GM23338 (cell line): ENCODE results near the gene SSBP2. TPM values are rescaled to one million over a fixed set of nuclear protein-coding genes. Genes with fewer than 3 reads are reported as not detected.

Source experiments
- ATAC-seq: fragments of 200-7000 bp; cut with Tn5 transposase; 3 replicates; pipeline ENCODE4 v1.9.1; 2020
- DNase-seq: peaks from one replicate; pipeline ENCODE4 v3.0.0-alpha.2; 2015; ENCODE audit warnings: low spot score
- H2AFZ ChIP-seq: fragments of 200-600 bp; sonication (generic); 2 replicates; pipeline ENCODE4 v1.8.0; 2016; ENCODE audit warnings: antibody characterized with exemption, mild to moderate bottlenecking, moderate library complexity
- H3F3A ChIP-seq: fragments of 200-600 bp; sonication (generic); replicated peaks from 2 replicates; pipeline ENCODE4 v1.8.0; 2017; ENCODE audit warnings: antibody characterized with exemption, mixed run types, low read depth
- H3K27ac ChIP-seq: fragments of 200-600 bp; sonication (generic); 2 replicates; pipeline ENCODE4 v1.6.1; 2016; ENCODE audit warnings: low read depth
- H3K27me3 ChIP-seq: fragments of 200-600 bp; sonication (generic); 2 replicates; pipeline ENCODE4 v1.8.0; 2016; ENCODE audit warnings: mild to moderate bottlenecking, mixed run types, moderate library complexity; ENCODE audit not compliant: insufficient read depth
- H3K36me3 ChIP-seq: fragments of 200-600 bp; sonication (generic); 2 replicates; pipeline ENCODE4 v1.8.0; 2016; ENCODE audit warnings: mild to moderate bottlenecking; ENCODE audit not compliant: insufficient read depth
- H3K4me1 ChIP-seq: fragments of 200-600 bp; sonication (generic); 2 replicates; pipeline ENCODE4 v1.8.0; 2016; ENCODE audit warnings: mild to moderate bottlenecking, moderate library complexity; ENCODE audit not compliant: insufficient read depth
- H3K4me2 ChIP-seq: fragments of 200-600 bp; sonication (generic); 2 replicates; pipeline ENCODE4 v1.7.1; 2017; ENCODE audit warnings: mixed run types
- H3K4me3 ChIP-seq: fragments of 200-600 bp; sonication (generic); 2 replicates; pipeline ENCODE4 v1.6.1; 2016; ENCODE audit warnings: mixed run types
- H3K79me2 ChIP-seq: fragments of 200-600 bp; sonication (generic); replicated peaks from 2 replicates; pipeline ENCODE4 v1.8.0; 2017; ENCODE audit warnings: mild to moderate bottlenecking; ENCODE audit not compliant: insufficient read depth
- H3K9me2 ChIP-seq: fragments of 200-600 bp; sonication (generic); 2 replicates; pipeline ENCODE4 v1.8.0; 2017; ENCODE audit not compliant: insufficient read depth
- H4K20me1 ChIP-seq: fragments of 200-600 bp; sonication (generic); replicated peaks from 2 replicates; pipeline ENCODE4 v1.8.0; 2017; ENCODE audit warnings: mild to moderate bottlenecking; ENCODE audit not compliant: insufficient read depth
- H3K27ac Mint-ChIP-seq: 2 replicates; pipeline ENCODE4 v1.8.0; 2020; ENCODE audit warnings: inconsistent platforms, mild to moderate bottlenecking, moderate library complexity, mixed read lengths
- H3K27me3 Mint-ChIP-seq: 3 replicates; pipeline ENCODE4 v1.8.0; 2022; ENCODE audit warnings: low read depth, mild to moderate bottlenecking, moderate library complexity, mixed read lengths, inconsistent platforms; ENCODE audit not compliant: insufficient read depth, poor library complexity
- H3K36me3 Mint-ChIP-seq: 3 replicates; pipeline ENCODE4 v1.8.0; 2021; ENCODE audit warnings: low read depth, mild to moderate bottlenecking, inconsistent platforms, moderate library complexity, mixed read lengths
- H3K4me1 Mint-ChIP-seq: 3 replicates; pipeline ENCODE4 v1.8.0; 2020; ENCODE audit warnings: mild to moderate bottlenecking, inconsistent platforms, mixed read lengths
- H3K4me3 Mint-ChIP-seq: 3 replicates; pipeline ENCODE4 v1.8.0; 2021; ENCODE audit warnings: moderate library complexity, mild to moderate bottlenecking, inconsistent platforms, mixed read lengths
- H3K9me3 Mint-ChIP-seq: 3 replicates; pipeline ENCODE4 v1.8.0; 2020; ENCODE audit warnings: moderate library complexity, mild to moderate bottlenecking, inconsistent platforms, mixed read lengths
- CREB1 ChIP-seq: fragments of 250-450 bp; sonication (Bioruptor Pico); IDR thresholded peaks from 2 replicates; pipeline ENCODE4 v1.5.0; 2020; ENCODE audit warnings: low read depth, mild to moderate bottlenecking, moderate library complexity
- CTCF ChIP-seq, 2 experiments: fragments of 200-600 bp in 1 of 2; sonication (generic) in 1 of 2; conservative IDR thresholded peaks; 2 replicates each; pipeline versions ENCODE4 v1.5.1 to v1.6.1; 2016 to 2017; ENCODE audit warnings: antibody characterized with exemption in 2 of 2, low read depth in 2 of 2, mild to moderate bottlenecking in 2 of 2, moderate library complexity in 1 of 2
- ETS1 ChIP-seq: IDR thresholded peaks from 2 replicates; pipeline ENCODE4 v1.6.1; 2016; ENCODE audit warnings: antibody characterized with exemption
- EZH2 ChIP-seq: fragments of 200-600 bp; sonication (generic); IDR thresholded peaks from one replicate; pipeline ENCODE4 v1.8.0; 2017; ENCODE audit warnings: antibody characterized with exemption, mild to moderate bottlenecking, low read depth; ENCODE audit not compliant: unreplicated experiment
- EZH2phosphoT487 ChIP-seq: fragments of 200-600 bp; sonication (generic); IDR thresholded peaks from one replicate; pipeline ENCODE4 v1.8.1; 2018; ENCODE audit warnings: antibody characterized with exemption; ENCODE audit not compliant: unreplicated experiment
- JUNB ChIP-seq: IDR thresholded peaks from one replicate; pipeline ENCODE4 v1.6.1; 2016; ENCODE audit warnings: antibody characterized with exemption; ENCODE audit not compliant: unreplicated experiment
- NANOG ChIP-seq: IDR thresholded peaks from 2 replicates; pipeline ENCODE4 v1.6.1; 2016; ENCODE audit warnings: antibody characterized with exemption, borderline replicate concordance
- POLR2AphosphoS5 ChIP-seq: IDR thresholded peaks from 2 replicates; pipeline ENCODE4 v1.6.1; 2016; ENCODE audit warnings: antibody characterized with exemption, low read depth
- REST ChIP-seq: IDR thresholded peaks from one replicate; pipeline ENCODE4 v1.6.1; 2018; ENCODE audit warnings: antibody characterized with exemption; ENCODE audit not compliant: unreplicated experiment
- STAT1 ChIP-seq: IDR thresholded peaks from one replicate; pipeline ENCODE4 v1.6.1; 2016; ENCODE audit warnings: antibody characterized with exemption; ENCODE audit not compliant: unreplicated experiment
- ZNF114 ChIP-seq: fragments of 250-450 bp; sonication (Bioruptor Pico); IDR thresholded peaks from 2 replicates; pipeline ENCODE4 v1.5.0; 2020; ENCODE audit warnings: mild to moderate bottlenecking, moderate library complexity
- ZNF331 ChIP-seq: fragments of 250-450 bp; sonication (Bioruptor Pico); IDR thresholded peaks from 2 replicates; pipeline ENCODE4 v1.5.0; 2020; ENCODE audit warnings: low read depth, mild to moderate bottlenecking, moderate library complexity
- ZNF462 ChIP-seq: fragments of 250-450 bp; sonication (Bioruptor Pico); IDR thresholded peaks from 2 replicates; pipeline ENCODE4 v1.5.0; 2020; ENCODE audit warnings: mild to moderate bottlenecking, moderate library complexity
- polyA plus RNA-seq: library from polyadenylated mRNA; unstranded; fragments of >200 nt; fragmentation: Nextera tagmentation; extraction: Ambion mirVana; gene quantifications from 2 replicates; pipeline ENCODE4 v1.2.1, GENCODE V29; 2016
- total RNA-seq: library from RNA; depleted of rRNA; stranded (reverse); fragments of >200 nt; shearing (Covaris generic); gene quantifications from 2 replicates; pipeline ENCODE4 v1.2.3, GENCODE V29; 2014

SSBP2 gene
- total and polyA plus RNA-seq, 2 experiments from 2014 or later, result 21.5 to 24.7 TPM

GRCh38 chr5:81698813-81699212, 52.1 kb downstream of the SSBP2 start:
- Mint-ChIP-seq H3K27ac (no peak overlapping the region), H3K4me1 (peaks cover 9% of the 10 kb centered on the region; the same call in 2 of the 3 replicates), H3K9me3 (peaks cover 6% of the 10 kb centered on the region; the same call in 1 of the 3 replicates), H3K36me3 (peaks cover 14% of the 10 kb centered on the region), H3K27me3 (peaks cover 1% of the 10 kb centered on the region), H3K4me3 (no peak overlapping the region)
- H3K4me2 ChIP-seq, result no peak overlapping the region
- TF ChIP-seq POLR2AphosphoS5 (no peak), ZNF462 (CRISPR knock-in tag) (no peak), JUNB (no peak), EZH2 (no peak), CTCF (conservative IDR thresholded peaks at IDR 0.05; ENCODE audit: low read depth in 2 of 2) (no peak), CREB1 (no peak), ZNF114 (CRISPR knock-in tag) (no peak), STAT1 (no peak), ZNF331 (CRISPR knock-in tag) (no peak), REST (no peak), EZH2phosphoT487 (no peak), NANOG (no peak), ETS1 (no peak)
- H3K79me2 ChIP-seq, result no peaks in the 10 kb centered on the region
- H3K36me3 ChIP-seq, result 0 out of 2 replicates have a peak, but pooled peaks cover 4% of the 10 kb centered on the region
- H3F3A ChIP-seq, result no peaks in the 10 kb centered on the region
- no peak overlapping the region for H2AFZ ChIP-seq
- H3K27ac ChIP-seq, result no peak overlapping the region
- no peak overlapping the region for H3K4me3 ChIP-seq
- no peaks in the 10 kb centered on the region for H3K27me3 ChIP-seq
- no peaks in the 10 kb centered on the region for H3K9me2 ChIP-seq
- no peaks in the 10 kb centered on the region for H4K20me1 ChIP-seq
- ATAC-seq, result no peak
- no peak for DNase-seq
- peaks cover 4% of the 10 kb centered on the region; the same call in 1 of the 2 replicates for H3K4me1 ChIP-seq
